HG02759 (cell line): ENCODE results near the gene KLK6.

Experiments
- ATAC-seq: cut with Tn5 transposase; IDR thresholded peaks from one replicate; pipeline ENCODE4 v1.9.1; 2021; ENCODE audit warnings: mild to moderate bottlenecking, moderate library complexity; ENCODE audit not compliant: unreplicated experiment

Gene KLK6

GRCh38 chr19:50912727-50913716, 56.4 kb downstream of the KLK6 start:
- ATAC-seq = no peak

- no peak for ATAC-seq
Measured at GRCh38 chr19:50912102-50912599, 57.2 kb downstream of the KLK6 start.

- no peak for ATAC-seq
Measured at GRCh38 chr19:50911206-50912101, 57.9 kb downstream of the KLK6 start, which contains the start of gene KLK4. Gene KLK4, minus strand, starts transcription at chr19:50911395. Its CDS starts 657 bp downstream, at chr19:50910738.

- no peak for ATAC-seq
Measured at GRCh38 chr19:50910722-50911121, 58.7 kb downstream of the KLK6 start.

- ATAC-seq = no peak
Measured at GRCh38 chr19:50909240-50910070, 59.9 kb downstream of the KLK6 start.
